Calu3 (cell line): ENCODE data around the gene TPK1. TPM values are rescaled to one million over a fixed set of nuclear protein-coding genes. Genes with fewer than 3 reads are reported as not detected.

Experiments used
- BruUV-seq: library from RNA; stranded (reverse); fragments of 400-500 nt; replicated peaks from 2 replicates; lab custom pipeline; 2021; lab: Mats Ljungman, UMichigan
- CTCF ChIA-PET: fragments of 300-600 bp; sonication (Branson Sonifier 250); formaldehyde crosslinking; loops from one replicate; lab custom pipeline; 2022; ENCODE audit warnings: antibody characterized with exemption; lab: Charles Lee
- DNase-seq: peaks from one replicate; pipeline ENCODE4 v3.0.0; 2022
- H3K27ac Mint-ChIP-seq: one replicate; pipeline ENCODE4 v1.8.0; 2022; ENCODE audit warnings: mixed read lengths; ENCODE audit not compliant: unreplicated experiment
- H3K27me3 Mint-ChIP-seq: one replicate; pipeline ENCODE4 v1.8.0; 2022; ENCODE audit warnings: mixed read lengths; ENCODE audit not compliant: unreplicated experiment
- H3K36me3 Mint-ChIP-seq: one replicate; pipeline ENCODE4 v1.8.0; 2022; ENCODE audit warnings: mild to moderate bottlenecking, moderate library complexity, mixed read lengths; ENCODE audit not compliant: insufficient read depth, unreplicated experiment
- H3K4me1 Mint-ChIP-seq: one replicate; pipeline ENCODE4 v1.8.0; 2022; ENCODE audit warnings: mild to moderate bottlenecking, low read depth, mixed read lengths; ENCODE audit not compliant: unreplicated experiment
- H3K4me3 Mint-ChIP-seq: one replicate; pipeline ENCODE4 v1.8.0; 2022; ENCODE audit warnings: mild to moderate bottlenecking, low read depth, moderate library complexity, mixed read lengths; ENCODE audit not compliant: unreplicated experiment
- H3K9me3 Mint-ChIP-seq: one replicate; pipeline ENCODE4 v1.8.0; 2022; ENCODE audit warnings: low read depth, mixed read lengths; ENCODE audit not compliant: unreplicated experiment
- intact Hi-C: fragments of 100-400 bp; cut with micrococcal nuclease; formaldehyde crosslinking; loops from one replicate; pipeline ENCODE4 v1.10.0; 2022; ENCODE audit not compliant: unreplicated experiment
- total RNA-seq: library from RNA; stranded (reverse); gene quantifications from 2 replicates; pipeline ENCODE4 v1.2.3, GENCODE V29; 2022
- TF ChIP-seq, protein P1 (sequence below): fragments of 200-600 bp; IDR thresholded peaks from one replicate; pipeline ENCODE4 v1.8.0; 2022; ENCODE audit warnings: antibody characterized with exemption; ENCODE audit not compliant: unreplicated experiment

TPK1 gene
- total RNA-seq, 1 experiment from 2014 or later, result 13.2 TPM

GRCh38 chr7:144588559-144589051 is 247.2 kb downstream of the TPK1 start:
- no peaks in the 10 kb centered on the region for H3K36me3 Mint-ChIP-seq
- TF ChIP-seq, protein P1, sequence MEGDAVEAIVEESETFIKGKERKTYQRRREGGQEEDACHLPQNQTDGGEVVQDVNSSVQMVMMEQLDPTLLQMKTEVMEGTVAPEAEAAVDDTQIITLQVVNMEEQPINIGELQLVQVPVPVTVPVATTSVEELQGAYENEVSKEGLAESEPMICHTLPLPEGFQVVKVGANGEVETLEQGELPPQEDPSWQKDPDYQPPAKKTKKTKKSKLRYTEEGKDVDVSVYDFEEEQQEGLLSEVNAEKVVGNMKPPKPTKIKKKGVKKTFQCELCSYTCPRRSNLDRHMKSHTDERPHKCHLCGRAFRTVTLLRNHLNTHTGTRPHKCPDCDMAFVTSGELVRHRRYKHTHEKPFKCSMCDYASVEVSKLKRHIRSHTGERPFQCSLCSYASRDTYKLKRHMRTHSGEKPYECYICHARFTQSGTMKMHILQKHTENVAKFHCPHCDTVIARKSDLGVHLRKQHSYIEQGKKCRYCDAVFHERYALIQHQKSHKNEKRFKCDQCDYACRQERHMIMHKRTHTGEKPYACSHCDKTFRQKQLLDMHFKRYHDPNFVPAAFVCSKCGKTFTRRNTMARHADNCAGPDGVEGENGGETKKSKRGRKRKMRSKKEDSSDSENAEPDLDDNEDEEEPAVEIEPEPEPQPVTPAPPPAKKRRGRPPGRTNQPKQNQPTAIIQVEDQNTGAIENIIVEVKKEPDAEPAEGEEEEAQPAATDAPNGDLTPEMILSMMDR, result no peak
- no peaks in the 10 kb centered on the region for H3K27me3 Mint-ChIP-seq
- no peaks in the 10 kb centered on the region for H3K9me3 Mint-ChIP-seq
- intact Hi-C loops, result no loop called here
- H3K27ac Mint-ChIP-seq, result no peak overlapping the region
- no peaks in the 10 kb centered on the region for H3K4me1 Mint-ChIP-seq
- no peak for DNase-seq
- no peak overlapping the region for H3K4me3 Mint-ChIP-seq
- BruUV-seq, result no TSS peak
- CTCF ChIA-PET, result no interaction called here

GRCh38 chr7:144587701-144588100 is 248.2 kb downstream of the TPK1 start:
- Mint-ChIP-seq H3K4me1 (no peaks in the 10 kb centered on the region), H3K27me3 (no peaks in the 10 kb centered on the region), H3K36me3 (no peaks in the 10 kb centered on the region)

DNA sequence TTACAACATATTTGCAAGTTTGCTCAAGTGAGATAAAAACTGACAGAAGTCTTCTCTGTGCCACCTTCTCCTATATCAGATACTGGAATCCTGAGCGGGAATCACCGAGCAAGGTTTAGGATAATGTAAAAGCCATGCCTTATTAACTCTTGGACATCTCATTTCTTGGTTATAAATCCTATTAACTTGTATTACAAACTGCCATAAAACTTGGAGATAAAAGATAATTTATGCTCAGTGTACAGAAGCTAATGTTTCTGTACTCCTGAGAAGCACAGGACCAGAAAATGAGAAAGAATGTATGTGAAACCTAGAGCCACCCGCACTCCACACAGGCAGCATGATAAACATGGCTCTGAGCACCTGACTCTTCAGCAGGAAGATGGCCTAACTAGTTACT is 251.1 kb downstream of the TPK1 start:
- no peak for DNase-seq
- CTCF ChIA-PET, result interaction anchor here (0.7 kb wide), 1 partner anchor 20 kb away, joined by 3 read pairs; no protein-coding TSS in a partner anchor
- TF ChIP-seq, protein P1, result no peak
- intact Hi-C loops, result no loop called here
- no peaks in the 10 kb centered on the region for H3K27me3 Mint-ChIP-seq
- no peaks in the 10 kb centered on the region for H3K36me3 Mint-ChIP-seq
- no peaks in the 10 kb centered on the region for H3K4me1 Mint-ChIP-seq
- peaks cover 8% of the 10 kb centered on the region for H3K9me3 Mint-ChIP-seq
- no TSS peak for BruUV-seq
- H3K4me3 Mint-ChIP-seq, result no peak overlapping the region
- no peak overlapping the region for H3K27ac Mint-ChIP-seq

More at GRCh38 chr7:144587701-144588100, 248.2 kb downstream of the TPK1 start:
- intact Hi-C loops, result no loop called here
- DNase-seq, result no peak
- Mint-ChIP-seq H3K4me3 (no peak overlapping the region), H3K27ac (no peak overlapping the region), H3K9me3 (peaks cover 3% of the 10 kb centered on the region)
- TF ChIP-seq, protein P1, result no peak
- CTCF ChIA-PET, result no interaction called here
- BruUV-seq, result no TSS peak

GRCh38 chr7:144579687-144580086 is 256.2 kb downstream of the TPK1 start:
- no peaks in the 10 kb centered on the region for H3K27me3 Mint-ChIP-seq
- no peak for DNase-seq
- H3K36me3 Mint-ChIP-seq, result no peaks in the 10 kb centered on the region
- H3K4me1 Mint-ChIP-seq, result no peaks in the 10 kb centered on the region
- no peak overlapping the region for H3K4me3 Mint-ChIP-seq
- intact Hi-C loops, result no loop called here
- CTCF ChIA-PET, result no interaction called here
- H3K27ac Mint-ChIP-seq, result no peak overlapping the region
- TF ChIP-seq, protein P1, result no peak
- no TSS peak for BruUV-seq
- peaks cover 8% of the 10 kb centered on the region for H3K9me3 Mint-ChIP-seq
